Measurements from ENCODE around the gene ZNF865.
A peak's percentile ranks its signal among the peaks of the same experiment; 100 is the strongest.

Gene ZNF865

GRCh38 chr19:55654323-55654867 lies 48.9 kb downstream of the ZNF865 start:
- Mint-ChIP-seq H3K4me3 (peak overlapping the region; percentile 90), H3K27me3 (no peaks in the 10 kb centered on the region), H3K9me3 (no peaks in the 10 kb centered on the region), H3K4me1 (peaks cover 41 to 63% of the 10 kb centered on the region in 2 donors), H3K36me3 (peaks cover 41 to 53% of the 10 kb centered on the region in 2 donors), H3K27ac (peak overlapping the region; percentile 99)
- peak; percentile 99 for DNase-seq
- peak; percentile 62 to 72 for ATAC-seq (replicated peaks)

GRCh38 chr19:55654868-55655647 lies 49.6 kb downstream of the ZNF865 start, which contains the start of gene U2AF2:
Gene U2AF2 (plus strand): TSS chr19:55655035. CDS start chr19:55655105, 70 bp downstream.
- peak within 1 kb of the TSS; percentile 90 for H3K4me3 Mint-ChIP-seq
- no peaks in the 10 kb centered on the region for H3K9me3 Mint-ChIP-seq
- DNase-seq (peak; percentile 77), ATAC-seq (replicated peaks) (peak; percentile 60)
- peaks cover 42 to 53% of the 10 kb centered on the region in 2 donors for H3K36me3 Mint-ChIP-seq
- H3K27me3 Mint-ChIP-seq: no peaks in the 10 kb centered on the region
- H3K27ac Mint-ChIP-seq: peak within 1 kb of the TSS; percentile 99
- H3K4me1 Mint-ChIP-seq: peaks cover 41 to 63% of the 10 kb centered on the region in 2 donors

- H3K27me3 Mint-ChIP-seq: no peaks in the 10 kb centered on the region
- peak overlapping the region; percentile 99 for H3K27ac Mint-ChIP-seq
- peaks cover 37 to 63% of the 10 kb centered on the region in 2 donors for H3K4me1 Mint-ChIP-seq
- ATAC-seq (replicated peaks) (no peak), DNase-seq (no peak)
- no peaks in the 10 kb centered on the region for H3K9me3 Mint-ChIP-seq
- peak overlapping the region; percentile 90 for H3K4me3 Mint-ChIP-seq
- H3K36me3 Mint-ChIP-seq: peaks cover 42 to 53% of the 10 kb centered on the region in 2 donors
These were observed 50.2 kb downstream of the ZNF865 start for GRCh38 chr19:55655648-55656040.

GRCh38 chr19:55656552-55656951 lies 51.1 kb downstream of the ZNF865 start:
- H3K36me3 Mint-ChIP-seq: peaks cover 38 to 48% of the 10 kb centered on the region in 2 donors

GRCh38 chr19:55656988-55657747 lies 51.7 kb downstream of the ZNF865 start:
- H3K27ac Mint-ChIP-seq: peak overlapping the region; percentile 31
- peaks cover 37 to 48% of the 10 kb centered on the region in 2 donors for H3K36me3 Mint-ChIP-seq
- no peaks in the 10 kb centered on the region for H3K27me3 Mint-ChIP-seq
- H3K4me3 Mint-ChIP-seq: peak overlapping the region; percentile 90
- no peak for DNase-seq
- ATAC-seq (replicated peaks): no peak
- H3K4me1 Mint-ChIP-seq: peaks cover 31 to 56% of the 10 kb centered on the region in 2 donors
- no peaks in the 10 kb centered on the region for H3K9me3 Mint-ChIP-seq

More at GRCh38 chr19:55656552-55656951, 51.1 kb downstream of the ZNF865 start:
- Mint-ChIP-seq H3K27ac (peak overlapping the region; percentile 99), H3K27me3 (no peaks in the 10 kb centered on the region), H3K9me3 (no peaks in the 10 kb centered on the region), H3K4me1 (peaks cover 32 to 56% of the 10 kb centered on the region in 2 donors), H3K4me3 (peak overlapping the region; percentile 90)
- ATAC-seq (replicated peaks) (no peak), DNase-seq (no peak)

GRCh38 chr19:55658846-55659459 lies 53.5 kb downstream of the ZNF865 start:
- H3K27ac Mint-ChIP-seq: peak overlapping the region; percentile 94
- H3K27me3 Mint-ChIP-seq: no peaks in the 10 kb centered on the region
- no peak for ATAC-seq (replicated peaks)

GRCh38 chr19:55659822-55660221 lies 54.4 kb downstream of the ZNF865 start:
- peak overlapping the region; percentile 63 to 74 for H3K4me3 Mint-ChIP-seq
- H3K27ac Mint-ChIP-seq: peak overlapping the region; percentile 94
- ATAC-seq (replicated peaks): no peak

More at GRCh38 chr19:55658846-55659459, 53.5 kb downstream of the ZNF865 start:
- Mint-ChIP-seq H3K36me3 (peaks cover 48 to 61% of the 10 kb centered on the region in 2 donors), H3K9me3 (no peaks in the 10 kb centered on the region), H3K4me1 (peaks cover 40 to 68% of the 10 kb centered on the region in 2 donors), H3K4me3 (peak overlapping the region; percentile 57 to 63)
- DNase-seq: no peak

GRCh38 chr19:55660404-55660803 lies 55.0 kb downstream of the ZNF865 start:
- H3K27ac Mint-ChIP-seq: peak overlapping the region; percentile 67
- H3K36me3 Mint-ChIP-seq: peaks cover 52 to 60% of the 10 kb centered on the region in 2 donors
- no peaks in the 10 kb centered on the region for H3K9me3 Mint-ChIP-seq
- ATAC-seq (replicated peaks): no peak
- H3K4me3 Mint-ChIP-seq: no peak overlapping the region
- H3K27me3 Mint-ChIP-seq: no peaks in the 10 kb centered on the region
- peaks cover 40 to 68% of the 10 kb centered on the region in 2 donors for H3K4me1 Mint-ChIP-seq
- DNase-seq: no peak

More at GRCh38 chr19:55659822-55660221, 54.4 kb downstream of the ZNF865 start:
- Mint-ChIP-seq H3K36me3 (peaks cover 53 to 61% of the 10 kb centered on the region in 2 donors), H3K4me1 (peaks cover 40 to 68% of the 10 kb centered on the region in 2 donors), H3K9me3 (no peaks in the 10 kb centered on the region), H3K27me3 (no peaks in the 10 kb centered on the region)
- DNase-seq: no peak

GRCh38 chr19:55660991-55661390 lies 55.5 kb downstream of the ZNF865 start:
- Mint-ChIP-seq H3K4me3 (no peak overlapping the region), H3K4me1 (peaks cover 37 to 69% of the 10 kb centered on the region in 2 donors), H3K36me3 (peaks cover 50 to 57% of the 10 kb centered on the region in 2 donors), H3K27me3 (no peaks in the 10 kb centered on the region), H3K9me3 (no peaks in the 10 kb centered on the region), H3K27ac (no peak overlapping the region)
- DNase-seq: no peak
- no peak for ATAC-seq (replicated peaks)

GRCh38 chr19:55661826-55662225 lies 56.4 kb downstream of the ZNF865 start:
- Mint-ChIP-seq H3K27ac (peak overlapping the region; percentile 48), H3K9me3 (no peaks in the 10 kb centered on the region), H3K27me3 (no peaks in the 10 kb centered on the region), H3K36me3 (peaks cover 49 to 61% of the 10 kb centered on the region in 2 donors), H3K4me1 (peaks cover 36 to 67% of the 10 kb centered on the region in 2 donors), H3K4me3 (peak overlapping the region in 1 of 2 donors; percentile 8)
- ATAC-seq (replicated peaks) (no peak), DNase-seq (no peak)

- peak overlapping the region in 1 of 2 donors; percentile 13 for H3K4me3 Mint-ChIP-seq
- peaks cover 54 to 65% of the 10 kb centered on the region in 2 donors for H3K36me3 Mint-ChIP-seq
- H3K27ac Mint-ChIP-seq: no peak overlapping the region
- no peaks in the 10 kb centered on the region for H3K27me3 Mint-ChIP-seq
- peaks cover 27 to 45% of the 10 kb centered on the region in 2 donors for H3K4me1 Mint-ChIP-seq
- ATAC-seq (replicated peaks) (no peak), DNase-seq (no peak)
- H3K9me3 Mint-ChIP-seq: no peaks in the 10 kb centered on the region
These were observed 58.5 kb downstream of the ZNF865 start for GRCh38 chr19:55663846-55664536.

GRCh38 chr19:55666343-55667005 lies 61.0 kb downstream of the ZNF865 start:
- H3K27ac Mint-ChIP-seq: no peak overlapping the region
- peaks cover 57 to 73% of the 10 kb centered on the region in 2 donors for H3K36me3 Mint-ChIP-seq
- ATAC-seq (replicated peaks) (no peak), DNase-seq (no peak)
- peaks cover 37 to 45% of the 10 kb centered on the region in 2 donors for H3K4me1 Mint-ChIP-seq
- no peaks in the 10 kb centered on the region for H3K9me3 Mint-ChIP-seq
- no peak overlapping the region for H3K4me3 Mint-ChIP-seq
- no peaks in the 10 kb centered on the region for H3K27me3 Mint-ChIP-seq

Data from stimulated activated naive B cell treated with anti-CD40 and anti-IgM and Interleukin-4, amounts not matched to agents 10 μg/mL and 1 μg/mL and 100 μg/mL, for 72 hours (primary cell).